NCI-H345 treated with DMSO at 0.1 percent for 48 hours (cell line): ENCODE measurements around the gene CENPU.
"Not testable (repeated sequence)": the region's sequence is repeated elsewhere in the genome, so short reads cannot be mapped to it uniquely, and the experiment has no call there.

ENCODE experiments used
- DNase-seq: peaks from one replicate; lab custom pipeline; 2025; ENCODE audit not compliant: unreplicated experiment; lab: John Stamatoyannopoulos, UW

The CENPU gene

GRCh38 chr4:184668511-184669114, 65.3 kb downstream of the CENPU start:
- DNase-seq, result no peak

GRCh38 chr4:184668096-184668495, 65.8 kb downstream of the CENPU start:
- DNase-seq, result no peak

- DNase-seq, result no peak
Measured at GRCh38 chr4:184666670-184667069, 67.2 kb downstream of the CENPU start.

GRCh38 chr4:184664445-184665210, 69.3 kb downstream of the CENPU start:
- no peak for DNase-seq

- no peak for DNase-seq
Measured at GRCh38 chr4:184662236-184662635, 71.7 kb downstream of the CENPU start.

GRCh38 chr4:184660978-184661377, 72.9 kb downstream of the CENPU start:
- DNase-seq, result no peak

- DNase-seq, result not testable (repeated sequence)
Measured at GRCh38 chr4:184657820-184658219, 76.1 kb downstream of the CENPU start.

- DNase-seq, result no peak
Measured at GRCh38 chr4:184657144-184657543, 76.8 kb downstream of the CENPU start.

GRCh38 chr4:184655889-184656869, 77.7 kb downstream of the CENPU start:
- no peak for DNase-seq

- no peak for DNase-seq
Measured at GRCh38 chr4:184653650-184654049, 80.2 kb downstream of the CENPU start.

GRCh38 chr4:184652681-184653080, 81.2 kb downstream of the CENPU start:
- not testable (repeated sequence) for DNase-seq

GRCh38 chr4:184651899-184652298, 82.0 kb downstream of the CENPU start:
- DNase-seq, result no peak

GRCh38 chr4:184649971-184650855, 83.7 kb downstream of the CENPU start:
- no peak for DNase-seq

GRCh38 chr4:184649026-184649970, 84.6 kb downstream of the CENPU start, which contains the start of the genes CASP3 and PRIMPOL:
Gene CASP3, minus strand, starts transcription at chr4:184649447. Its CDS starts 10,994 bp downstream, at chr4:184638453.
Gene PRIMPOL, plus strand, starts transcription at chr4:184649738. Its CDS starts 7,403 bp downstream, at chr4:184657141.
- DNase-seq, result peak; percentile 87

GRCh38 chr4:184648313-184649025, 85.4 kb downstream of the CENPU start:
- DNase-seq, result peak; percentile 8

- no peak for DNase-seq
Measured at GRCh38 chr4:184648054-184648312, 85.9 kb downstream of the CENPU start.

- DNase-seq, result no peak
Measured at GRCh38 chr4:184647266-184648053, 86.4 kb downstream of the CENPU start.
